Ishikawa (cell line): Measurements from ENCODE around the gene AP4B1.

Experiments
- CEBPB ChIP-seq: IDR thresholded peaks from 2 replicates; pipeline ENCODE4 v1.6.1; 2012
- CREB1 ChIP-seq: IDR thresholded peaks from 2 replicates; pipeline ENCODE4 v1.6.1; 2012; ENCODE audit warnings: low read depth
- EGR1 ChIP-seq: IDR thresholded peaks from 2 replicates; pipeline ENCODE4 v1.6.1; 2012
- EP300 ChIP-seq: IDR thresholded peaks from 2 replicates; pipeline ENCODE4 v1.6.1; 2012; ENCODE audit warnings: borderline replicate concordance
- FOXM1 ChIP-seq: IDR thresholded peaks from 2 replicates; pipeline ENCODE4 v1.6.1; 2012; ENCODE audit warnings: low read depth, borderline replicate concordance
- MAX ChIP-seq: IDR thresholded peaks from 2 replicates; pipeline ENCODE4 v1.6.1; 2012
- NFIC ChIP-seq: IDR thresholded peaks from 2 replicates; pipeline ENCODE4 v1.6.1; 2012
- RAD21 ChIP-seq: IDR thresholded peaks from 2 replicates; pipeline ENCODE4 v1.6.1; 2012; ENCODE audit warnings: low read depth
- TAF1 ChIP-seq: IDR thresholded peaks from 2 replicates; pipeline ENCODE4 v1.6.1; 2012; ENCODE audit warnings: low read depth, mild to moderate bottlenecking
- TCF12 ChIP-seq: IDR thresholded peaks from 2 replicates; pipeline ENCODE4 v1.6.1; 2012; ENCODE audit warnings: low read depth
- TEAD4 ChIP-seq: IDR thresholded peaks from 2 replicates; pipeline ENCODE4 v1.6.1; 2012
- YY1 ChIP-seq: IDR thresholded peaks from 2 replicates; pipeline ENCODE4 v1.6.1; 2012; ENCODE audit warnings: low read depth
- ZBTB7A ChIP-seq: IDR thresholded peaks from 2 replicates; pipeline ENCODE4 v1.6.1; 2012; ENCODE audit warnings: low read depth
- TF ChIP-seq, protein P1 (sequence below): IDR thresholded peaks from 2 replicates; pipeline ENCODE4 v1.6.1; 2012; ENCODE audit warnings: low read depth, mild to moderate bottlenecking
- TF ChIP-seq, protein P2 (sequence below): IDR thresholded peaks from 2 replicates; pipeline ENCODE4 v1.6.1; 2012

AP4B1 gene

GRCh38 chr1:113886417-113887401, 17.9 kb downstream of the AP4B1 start:
- TF ChIP-seq NFIC, result peak; percentile 58
- no peak for TF ChIP-seq TAF1

DNA sequence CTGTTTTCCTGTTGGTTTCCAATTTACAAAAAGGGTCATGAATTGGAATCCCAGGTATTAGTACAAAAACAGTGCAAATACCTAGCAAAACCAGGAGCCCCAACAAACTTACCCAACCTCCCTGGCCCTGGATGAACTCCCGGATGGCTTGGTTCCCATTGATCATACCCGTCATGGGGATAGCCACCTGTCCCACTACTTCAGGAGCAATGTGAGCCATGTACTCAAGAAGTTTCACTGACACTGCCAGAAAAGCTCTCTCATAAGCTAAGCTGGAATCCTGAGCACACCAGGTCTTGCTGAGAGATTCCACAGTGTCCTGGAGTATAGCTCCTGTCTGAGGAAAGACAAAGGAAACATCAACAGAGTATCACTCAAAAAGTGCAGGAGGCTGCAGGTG, 22.9 kb downstream of the AP4B1 start:
- no peak for TF ChIP-seq NFIC
- no peak for TF ChIP-seq TEAD4
- no peak for TF ChIP-seq CEBPB
- TF ChIP-seq CREB1, result no peak
- no peak for TF ChIP-seq FOXM1
- no peak for TF ChIP-seq ZBTB7A

- TF ChIP-seq CEBPB (no peak), TCF12 (no peak), NFIC (no peak)
- TF ChIP-seq, protein P1, sequence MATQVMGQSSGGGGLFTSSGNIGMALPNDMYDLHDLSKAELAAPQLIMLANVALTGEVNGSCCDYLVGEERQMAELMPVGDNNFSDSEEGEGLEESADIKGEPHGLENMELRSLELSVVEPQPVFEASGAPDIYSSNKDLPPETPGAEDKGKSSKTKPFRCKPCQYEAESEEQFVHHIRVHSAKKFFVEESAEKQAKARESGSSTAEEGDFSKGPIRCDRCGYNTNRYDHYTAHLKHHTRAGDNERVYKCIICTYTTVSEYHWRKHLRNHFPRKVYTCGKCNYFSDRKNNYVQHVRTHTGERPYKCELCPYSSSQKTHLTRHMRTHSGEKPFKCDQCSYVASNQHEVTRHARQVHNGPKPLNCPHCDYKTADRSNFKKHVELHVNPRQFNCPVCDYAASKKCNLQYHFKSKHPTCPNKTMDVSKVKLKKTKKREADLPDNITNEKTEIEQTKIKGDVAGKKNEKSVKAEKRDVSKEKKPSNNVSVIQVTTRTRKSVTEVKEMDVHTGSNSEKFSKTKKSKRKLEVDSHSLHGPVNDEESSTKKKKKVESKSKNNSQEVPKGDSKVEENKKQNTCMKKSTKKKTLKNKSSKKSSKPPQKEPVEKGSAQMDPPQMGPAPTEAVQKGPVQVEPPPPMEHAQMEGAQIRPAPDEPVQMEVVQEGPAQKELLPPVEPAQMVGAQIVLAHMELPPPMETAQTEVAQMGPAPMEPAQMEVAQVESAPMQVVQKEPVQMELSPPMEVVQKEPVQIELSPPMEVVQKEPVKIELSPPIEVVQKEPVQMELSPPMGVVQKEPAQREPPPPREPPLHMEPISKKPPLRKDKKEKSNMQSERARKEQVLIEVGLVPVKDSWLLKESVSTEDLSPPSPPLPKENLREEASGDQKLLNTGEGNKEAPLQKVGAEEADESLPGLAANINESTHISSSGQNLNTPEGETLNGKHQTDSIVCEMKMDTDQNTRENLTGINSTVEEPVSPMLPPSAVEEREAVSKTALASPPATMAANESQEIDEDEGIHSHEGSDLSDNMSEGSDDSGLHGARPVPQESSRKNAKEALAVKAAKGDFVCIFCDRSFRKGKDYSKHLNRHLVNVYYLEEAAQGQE, result no peak
- TF ChIP-seq, protein P2, sequence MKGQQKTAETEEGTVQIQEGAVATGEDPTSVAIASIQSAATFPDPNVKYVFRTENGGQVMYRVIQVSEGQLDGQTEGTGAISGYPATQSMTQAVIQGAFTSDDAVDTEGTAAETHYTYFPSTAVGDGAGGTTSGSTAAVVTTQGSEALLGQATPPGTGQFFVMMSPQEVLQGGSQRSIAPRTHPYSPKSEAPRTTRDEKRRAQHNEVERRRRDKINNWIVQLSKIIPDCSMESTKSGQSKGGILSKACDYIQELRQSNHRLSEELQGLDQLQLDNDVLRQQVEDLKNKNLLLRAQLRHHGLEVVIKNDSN, result no peak
Observed at GRCh38 chr1:113879739-113880038, 24.9 kb downstream of the AP4B1 start.

- no peak for TF ChIP-seq TEAD4
- TF ChIP-seq FOXM1, result no peak
- TF ChIP-seq, protein P1, result no peak
- TF ChIP-seq ZBTB7A, result no peak
- TF ChIP-seq CREB1, result no peak
- no peak for TF ChIP-seq NFIC
- TF ChIP-seq TAF1, result no peak
Observed at GRCh38 chr1:113876176-113876575, 28.4 kb downstream of the AP4B1 start.

GRCh38 chr1:113875714-113876113, 28.9 kb downstream of the AP4B1 start:
- TF ChIP-seq EP300, result no peak

DNA sequence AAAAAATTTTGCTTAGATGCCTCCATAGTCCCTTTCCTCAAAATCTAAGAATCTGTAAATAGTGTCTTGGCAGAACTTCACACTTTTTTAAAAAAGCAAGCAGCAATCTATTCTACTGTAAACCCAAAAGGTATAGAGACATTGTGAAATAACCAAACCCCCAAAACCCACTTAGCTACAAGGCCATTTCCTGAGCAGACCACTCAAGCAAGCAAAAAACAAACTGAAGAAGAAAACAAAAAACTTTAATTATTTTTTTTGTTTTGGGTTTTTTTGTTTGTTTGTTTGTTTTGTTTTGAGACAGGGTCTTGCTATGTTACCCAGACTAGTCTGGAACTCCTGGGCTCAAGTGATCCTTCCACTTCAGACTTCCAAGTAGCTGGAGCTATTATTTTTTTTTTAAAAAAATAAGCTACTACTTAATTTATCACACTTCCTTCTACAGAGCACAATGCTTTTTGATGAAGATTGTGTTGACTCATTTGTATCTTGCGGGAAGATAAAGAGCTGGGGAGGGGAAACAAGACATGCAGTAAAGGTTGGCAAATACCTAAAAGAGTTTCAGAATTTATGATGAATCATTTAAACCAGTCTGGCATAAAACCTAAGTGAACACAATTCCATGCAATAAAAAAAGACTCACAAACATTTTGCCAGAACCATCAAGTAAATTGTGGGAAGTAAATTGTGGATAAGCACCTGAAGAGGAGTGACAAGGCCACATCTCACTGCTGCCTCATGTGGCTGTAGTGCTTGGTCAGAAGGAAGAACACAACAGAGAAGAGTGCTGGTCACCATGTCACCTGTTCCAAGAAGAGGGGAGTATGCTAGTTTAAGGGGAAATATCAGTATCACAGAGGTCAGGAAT, 30.4 kb downstream of the AP4B1 start:
- no peak for TF ChIP-seq TEAD4
- no peak for TF ChIP-seq YY1
- TF ChIP-seq TCF12, result no peak
- TF ChIP-seq CREB1, result no peak
- TF ChIP-seq RAD21, result no peak
- TF ChIP-seq TAF1, result no peak
- TF ChIP-seq ZBTB7A, result no peak
- no peak for TF ChIP-seq MAX
- TF ChIP-seq, protein P2, result no peak
- TF ChIP-seq NFIC, result no peak
- TF ChIP-seq EGR1, result no peak
- TF ChIP-seq, protein P1, result no peak
